ENCODE data around the gene DUSP7. TPM values are rescaled to one million over a fixed set of nuclear protein-coding genes. Genes with fewer than 3 reads are reported as not detected.

DUSP7 gene
- total RNA-seq, 4 donors from 2014 or later, result 14.0 to 39.7 (median 26.3) TPM

GRCh38 chr3:51999846-52000245, 56.5 kb downstream of the DUSP7 start:
- Histone ChIP-seq H3K9me3 (no peaks in the 10 kb centered on the region), H3K4me3 (no peak overlapping the region), H3K36me3 (peaks cover 0 to under 1% of the 10 kb centered on the region in 2 donors), H3K27ac (no peak overlapping the region), H3K4me1 (peaks cover 11 to 18% of the 10 kb centered on the region in 2 donors), H3K27me3 (no peaks in the 10 kb centered on the region)
- intact Hi-C loops (cut with DNase I; ENCODE audit: low total_unique reads), result loop anchor here (5.0 to 10.0 kb wide), 2 partner anchors 72 to 335 kb away; no protein-coding TSS in a partner anchor
- DNase-seq, result no peak
- ATAC-seq, result no peak
- TF ChIP-seq CTCF (IDR thresholded peaks at IDR 0.05 in 4 of 5, conservative IDR thresholded peaks at IDR 0.05 in 1 of 5) (no peak), POLR2A (IDR thresholded peaks at IDR 0.05) (no peak)
- in situ Hi-C loops (cut with MboI; ENCODE audit: low sequenced_read_pairs in 4 of 4), result loop anchor here (5.0 to 10.0 kb wide), 5 partner anchors 52 to 142 kb away; partner anchors contain the start of genes DUSP7 (in 3 of the 4), PARP3 (in 2 of the 4) and RRP9 (in 2 of the 4)

Other genes with a start within 250 kb of the DUSP7 start
- gene IQCF2, start 195.0 kb downstream of the DUSP7 start, total RNA-seq, result not detected
- not detected for gene IQCF5, start 181.0 kb downstream of the DUSP7 start, total RNA-seq
- not detected for gene IQCF1, start 153.2 kb downstream of the DUSP7 start, total RNA-seq
- 10 to 100 TPM; 19.2 to 25.9 (median 24.9) TPM for gene RRP9, start 114.7 kb downstream of the DUSP7 start, total RNA-seq
- 10 to 100 TPM; 10.9 to 19.0 (median 11.4) TPM for gene PARP3, start 114.2 kb downstream of the DUSP7 start, total RNA-seq
- 1 to 10 TPM in 1 of 4 donors, under 1 TPM in 3; 0.18 to 2.5 (median 0.37) TPM for gene GPR62, start 101.2 kb downstream of the DUSP7 start, total RNA-seq
- 100 to 1,000 TPM; 184 to 320 (median 199) TPM for gene PCBP4, start 89.1 kb downstream of the DUSP7 start, total RNA-seq
- 10 to 100 TPM; 11.2 to 21.0 (median 17.2) TPM for gene ABHD14B, start 82.5 kb downstream of the DUSP7 start, total RNA-seq
- 10 to 100 TPM in 3 of 4 donors, 1 to 10 TPM in 1; 8.7 to 37.9 (median 29.9) TPM for gene ABHD14A, start 81.5 kb downstream of the DUSP7 start, total RNA-seq
- gene ACY1, start 73.0 kb downstream of the DUSP7 start, total RNA-seq, result 10 to 100 TPM; 33.5 to 79.3 (median 43.2) TPM
- gene RPL29, start 60.7 kb downstream of the DUSP7 start, total RNA-seq, result 1,000 to 10,000 TPM; 1,885 to 2,483 (median 2,154) TPM
- gene POC1A, start 97.9 kb upstream of the DUSP7 start, total RNA-seq, result 1 to 10 TPM in 1 of 4 donors, under 1 TPM in 3; 0.51 to 3.2 (median 0.81) TPM
- gene ALAS1, start 141.6 kb upstream of the DUSP7 start, total RNA-seq, result 10 to 100 TPM; 61.0 to 99.8 (median 68.4) TPM
- gene TLR9, start 169.1 kb upstream of the DUSP7 start, total RNA-seq, result under 1 TPM in 3 of 4 donors, not detected in 1; 0.07 to 0.41 (median 0.13) TPM
- 100 to 1,000 TPM in 3 of 4 donors, 10 to 100 TPM in 1; 99.2 to 222 (median 168) TPM for gene TWF2, start 182.6 kb upstream of the DUSP7 start, total RNA-seq
- 1 to 10 TPM in 3 of 4 donors, under 1 TPM in 1; 0.97 to 5.2 (median 3.5) TPM for gene PPM1M, start 189.2 kb upstream of the DUSP7 start, total RNA-seq
- gene WDR82, start 222.1 kb upstream of the DUSP7 start, total RNA-seq, result 10 to 100 TPM; 54.1 to 64.9 (median 59.3) TPM
- gene GLYCTK, start 231.3 kb upstream of the DUSP7 start, total RNA-seq, result 10 to 100 TPM in 1 of 4 donors, 1 to 10 TPM in 3; 5.1 to 11.2 (median 7.7) TPM